Measurements from ENCODE around the gene SLC44A4. TPM values are rescaled to one million over a fixed set of nuclear protein-coding genes. Genes with fewer than 3 reads are reported as not detected.

Gene SLC44A4
- total RNA-seq, 1 experiment from 2014 or later = 3.8 TPM

- Histone ChIP-seq H3K14ac (ENCODE audit: insufficient read depth, low read length) (peak overlapping the region; percentile 37; the same call in 1 of the 2 replicates), H2BK20ac (ENCODE audit: low read depth, low read length, poor library complexity, severe bottlenecking) (no peak overlapping the region), H2BK12ac (ENCODE audit: insufficient read length, low read depth, low read length) (no peak overlapping the region), H2BK120ac (ENCODE audit: low read depth, low read length, poor library complexity, severe bottlenecking) (no peak overlapping the region), H3K27me3 (ENCODE audit: insufficient read depth, low read length) (no peaks in the 10 kb centered on the region), H3K23ac (ENCODE audit: insufficient read length, low read depth, low read length) (no peak overlapping the region), H3K4ac (ENCODE audit: low read depth, low read length) (no peak overlapping the region), H2BK15ac (ENCODE audit: low read depth, low read length) (no peak overlapping the region), H3K79me2 (ENCODE audit: insufficient read depth, low read length) (no peaks in the 10 kb centered on the region), H2AFZ (ENCODE audit: low read length) (no peak overlapping the region), H2AK5ac (ENCODE audit: insufficient read length, low read length) (no peak overlapping the region), H3K23me2 (ENCODE audit: insufficient read length, low read depth, low read length, poor library complexity, severe bottlenecking) (peaks cover 5% of the 10 kb centered on the region), H3K9ac (ENCODE audit: extremely low read depth, insufficient read length, low read length) (no peak overlapping the region), H4K20me1 (ENCODE audit: control insufficient read depth, insufficient read depth, insufficient read length) (no peaks in the 10 kb centered on the region), H2BK5ac (ENCODE audit: insufficient read length, low read length) (no peak overlapping the region), H4K91ac (ENCODE audit: insufficient read length, low read depth, low read length) (no peak overlapping the region), H3K79me1 (ENCODE audit: insufficient read depth, low read depth, low read length, poor library complexity, severe bottlenecking) (no peaks in the 10 kb centered on the region), H3K9me3 (ENCODE audit: control insufficient read depth, low read depth, low read length) (no peaks in the 10 kb centered on the region), H3K27ac (ENCODE audit: insufficient read length, low read depth, low read length) (no peak overlapping the region), H3K18ac (ENCODE audit: insufficient read length, low read depth, low read length) (peak overlapping the region; percentile 66), H3K4me2 (ENCODE audit: insufficient read depth, insufficient read length, low read length) (peak overlapping the region; percentile 76), H4K8ac (replicated peaks; ENCODE audit: insufficient read length, low read depth, low read length) (no peak overlapping the region), H4K5ac (ENCODE audit: insufficient read length, low read depth, low read length) (no peak overlapping the region), H3K4me1 (ENCODE audit: insufficient read depth, low read length) (no peaks in the 10 kb centered on the region; the same call in 1 of the 2 replicates), H3K56ac (ENCODE audit: insufficient read length, low read depth, low read length) (no peak overlapping the region), H3T11ph (ENCODE audit: low read length) (no peak overlapping the region)
- peak; percentile 98 for DNase-seq
- Mint-ChIP-seq H3K27ac (peak overlapping the region; percentile 94 to 99 (median 99)), H3K4me1 (peaks cover 19 to 22% of the 10 kb centered on the region in 2 experiments), H3K9me3 (peaks cover 6 to 9% of the 10 kb centered on the region in 2 experiments), H3K36me3 (ENCODE audit: insufficient read depth in 1 of 3, low read depth in 3 of 3) (peaks cover 3 to 10% (median 6%) of the 10 kb centered on the region in 3 experiments; a peak in 5 of 7 replicates), H3K4me3 (peak overlapping the region; percentile 81 to 90), H3K27me3 (ENCODE audit: low read depth) (peaks cover 5% of the 10 kb centered on the region)
- TF ChIP-seq, protein P1, sequence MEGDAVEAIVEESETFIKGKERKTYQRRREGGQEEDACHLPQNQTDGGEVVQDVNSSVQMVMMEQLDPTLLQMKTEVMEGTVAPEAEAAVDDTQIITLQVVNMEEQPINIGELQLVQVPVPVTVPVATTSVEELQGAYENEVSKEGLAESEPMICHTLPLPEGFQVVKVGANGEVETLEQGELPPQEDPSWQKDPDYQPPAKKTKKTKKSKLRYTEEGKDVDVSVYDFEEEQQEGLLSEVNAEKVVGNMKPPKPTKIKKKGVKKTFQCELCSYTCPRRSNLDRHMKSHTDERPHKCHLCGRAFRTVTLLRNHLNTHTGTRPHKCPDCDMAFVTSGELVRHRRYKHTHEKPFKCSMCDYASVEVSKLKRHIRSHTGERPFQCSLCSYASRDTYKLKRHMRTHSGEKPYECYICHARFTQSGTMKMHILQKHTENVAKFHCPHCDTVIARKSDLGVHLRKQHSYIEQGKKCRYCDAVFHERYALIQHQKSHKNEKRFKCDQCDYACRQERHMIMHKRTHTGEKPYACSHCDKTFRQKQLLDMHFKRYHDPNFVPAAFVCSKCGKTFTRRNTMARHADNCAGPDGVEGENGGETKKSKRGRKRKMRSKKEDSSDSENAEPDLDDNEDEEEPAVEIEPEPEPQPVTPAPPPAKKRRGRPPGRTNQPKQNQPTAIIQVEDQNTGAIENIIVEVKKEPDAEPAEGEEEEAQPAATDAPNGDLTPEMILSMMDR (conservative IDR thresholded peaks at IDR 0.05) = no peak
- no CpG with 5 or more reads among the region's 13 CpGs for WGBS (ENCODE audit: extremely low coverage, insufficient read length, low lambda C conversion rate)
Measured at GRCh38 chr6:31814677-31815024, 64.1 kb downstream of the SLC44A4 start.
